GM19238 (cell line): ENCODE data around the gene ASB2.

ENCODE experiments used
- DNase-seq: peaks from one replicate; pipeline ENCODE4 v3.0.0; 2011; ENCODE audit warnings: low spot score; ENCODE audit not compliant: insufficient read length

The ASB2 gene

GRCh38 chr14:94001016-94001415 is 24.6 kb upstream of the ASB2 start:
- no peak for DNase-seq

- no peak for DNase-seq
These were observed 23.9 kb upstream of the ASB2 start for GRCh38 chr14:94000267-94000666.

GRCh38 chr14:93999573-93999972 is 23.2 kb upstream of the ASB2 start:
- no peak for DNase-seq

- DNase-seq, result no peak
These were observed 22.6 kb upstream of the ASB2 start for GRCh38 chr14:93998871-93999403.

GRCh38 chr14:93997916-93998870 is 21.8 kb upstream of the ASB2 start:
- DNase-seq, result no peak

- no peak for DNase-seq
These were observed 20.7 kb upstream of the ASB2 start, which contains the start of gene CCDC197 for GRCh38 chr14:93997082-93997481. CCDC197 (plus strand) TSS chr14:93997301; CDS start chr14:93998132, 831 bp downstream.

- DNase-seq, result no peak
These were observed 19.8 kb upstream of the ASB2 start for GRCh38 chr14:93996130-93996695.

GRCh38 chr14:93994919-93995682 is 18.7 kb upstream of the ASB2 start:
- no peak for DNase-seq

GRCh38 chr14:93993382-93993781 is 17.0 kb upstream of the ASB2 start:
- no peak for DNase-seq

- no peak for DNase-seq
These were observed 15.3 kb upstream of the ASB2 start for GRCh38 chr14:93991649-93992048.

GRCh38 chr14:93991212-93991611 is 14.8 kb upstream of the ASB2 start:
- no peak for DNase-seq

- DNase-seq, result no peak
These were observed 13.6 kb upstream of the ASB2 start for GRCh38 chr14:93989939-93990338.

- no peak for DNase-seq
These were observed 11.6 kb upstream of the ASB2 start for GRCh38 chr14:93987815-93988476.

GRCh38 chr14:93987376-93987775 is 11.0 kb upstream of the ASB2 start:
- DNase-seq, result no peak

- no peak for DNase-seq
These were observed 10.6 kb upstream of the ASB2 start for GRCh38 chr14:93986955-93987354.

- DNase-seq, result no peak
These were observed 8.6 kb upstream of the ASB2 start for GRCh38 chr14:93984987-93985410.

GRCh38 chr14:93984070-93984469 is 7.7 kb upstream of the ASB2 start:
- DNase-seq, result no peak

GRCh38 chr14:93982230-93983007 is 6.0 kb upstream of the ASB2 start:
- no peak for DNase-seq

- no peak for DNase-seq
These were observed 5.2 kb upstream of the ASB2 start for GRCh38 chr14:93981316-93982229.
